GM21515 (cell line): ENCODE data around the gene PLPP2.

ENCODE experiments used
- ATAC-seq: cut with Tn5 transposase; IDR thresholded peaks from one replicate; pipeline ENCODE4 v1.9.1; 2021; ENCODE audit not compliant: unreplicated experiment

Gene PLPP2

GRCh38 chr19:291006-291521 is at the start of gene PLPP2:
PLPP2 (minus strand) TSS chr19:291403; CDS start chr19:291336, 67 bp downstream.
- ATAC-seq = no peak

GRCh38 chr19:340620-341385 is 49.6 kb upstream of the PLPP2 start:
- no peak for ATAC-seq

GRCh38 chr19:339262-339887 is 48.2 kb upstream of the PLPP2 start:
- no peak for ATAC-seq

GRCh38 chr19:338421-338820 is 47.2 kb upstream of the PLPP2 start:
- ATAC-seq = no peak

- ATAC-seq = no peak
These were observed 44.9 kb upstream of the PLPP2 start for GRCh38 chr19:336067-336614.

- ATAC-seq = no peak
These were observed 44.4 kb upstream of the PLPP2 start for GRCh38 chr19:335486-336066.

- no peak for ATAC-seq
These were observed 43.9 kb upstream of the PLPP2 start for GRCh38 chr19:335072-335471.

GRCh38 chr19:334296-335071 is 43.3 kb upstream of the PLPP2 start:
- no peak for ATAC-seq

- ATAC-seq = no peak
These were observed 39.3 kb upstream of the PLPP2 start for GRCh38 chr19:330503-330902.

GRCh38 chr19:329876-330275 is 38.7 kb upstream of the PLPP2 start:
- ATAC-seq = no peak

GRCh38 chr19:328025-328505 is 36.9 kb upstream of the PLPP2 start:
- ATAC-seq = no peak

- no peak for ATAC-seq
These were observed 36.3 kb upstream of the PLPP2 start for GRCh38 chr19:327291-328024.

- no peak for ATAC-seq
These were observed 35.7 kb upstream of the PLPP2 start for GRCh38 chr19:326871-327270.

GRCh38 chr19:325937-326565 is 34.8 kb upstream of the PLPP2 start:
- ATAC-seq = no peak

GRCh38 chr19:325173-325936 is 34.2 kb upstream of the PLPP2 start:
- no peak for ATAC-seq

- ATAC-seq = no peak
These were observed 33.5 kb upstream of the PLPP2 start for GRCh38 chr19:324716-325115.

GRCh38 chr19:322616-323015 is 31.4 kb upstream of the PLPP2 start:
- no peak for ATAC-seq

GRCh38 chr19:318509-318774 is 27.2 kb upstream of the PLPP2 start:
- ATAC-seq = no peak
